ENCODE results near the gene PITPNM3.

The PITPNM3 gene

DNA sequence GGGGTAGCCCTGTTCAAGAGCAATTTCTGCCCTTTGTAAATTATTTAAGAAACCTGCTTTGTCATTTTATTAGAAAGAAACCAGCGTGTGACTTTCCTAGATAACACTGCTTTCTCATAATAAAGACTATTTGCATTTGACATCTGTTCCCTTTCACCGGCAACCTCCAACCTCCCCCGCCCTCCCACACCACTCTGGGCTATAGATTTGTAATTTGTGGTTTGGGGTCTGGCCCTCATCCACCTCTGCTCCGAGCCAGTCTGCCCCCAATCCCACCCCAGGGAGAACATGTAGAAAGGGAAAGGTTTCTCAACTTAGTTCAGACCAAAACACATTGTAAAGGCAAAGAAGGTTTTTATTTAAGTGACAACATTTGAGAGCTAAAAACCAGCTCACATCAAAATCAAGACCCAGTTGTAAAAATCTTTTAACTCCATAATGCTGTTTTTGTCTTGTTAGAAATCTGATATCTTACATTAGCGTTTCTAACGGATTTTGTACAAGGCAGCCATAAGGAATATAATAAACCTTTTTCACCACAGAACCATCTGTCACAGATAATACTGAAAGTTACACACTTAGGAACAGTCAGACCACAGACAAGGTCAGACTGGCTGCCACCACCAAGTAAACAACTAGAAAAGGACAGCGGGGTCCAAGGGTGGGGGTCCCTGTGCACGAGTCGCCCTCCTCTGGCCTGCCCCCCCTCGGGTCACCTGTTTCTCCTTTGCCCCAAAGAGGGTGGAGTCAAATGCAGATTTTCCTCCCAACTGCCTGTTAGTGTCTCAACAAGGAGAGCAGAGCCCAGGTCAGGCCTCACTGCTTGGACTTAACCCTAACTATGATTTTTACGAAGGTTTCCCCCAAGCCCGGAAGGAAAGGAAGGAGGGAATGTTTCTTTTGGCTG, 105.2 kb downstream of the PITPNM3 start:
- no peak for ATAC-seq (replicated peaks)
- Mint-ChIP-seq H3K27me3 (no peaks in the 10 kb centered on the region), H3K4me1 (peaks cover 23 to 43% of the 10 kb centered on the region in 2 donors), H3K9me3 (no peaks in the 10 kb centered on the region), H3K36me3 (no peaks in the 10 kb centered on the region), H3K4me3 (no peak overlapping the region), H3K27ac (no peak overlapping the region)
- no peak for DNase-seq

DNA sequence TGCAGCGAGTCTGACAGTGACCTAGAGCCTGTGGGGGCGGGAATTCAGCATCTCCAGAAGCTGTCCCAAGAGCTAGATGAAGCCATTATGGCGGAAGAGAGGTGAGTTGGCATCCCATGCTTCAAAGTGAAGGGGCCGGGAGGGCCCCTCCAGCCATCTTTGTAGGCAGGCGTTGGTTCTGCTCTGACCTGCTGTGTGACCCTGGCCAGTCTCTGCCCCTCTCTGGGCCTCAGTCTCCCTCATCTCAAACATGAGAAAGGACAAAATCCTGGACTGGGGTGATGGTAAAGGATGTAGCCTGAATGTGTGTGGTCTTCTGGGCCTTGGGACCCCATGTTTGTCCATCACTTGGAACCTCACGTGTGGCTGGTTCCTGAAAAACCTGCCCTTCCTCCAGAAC, 107.0 kb downstream of the PITPNM3 start:
- H3K27ac Mint-ChIP-seq, result no peak overlapping the region
- DNase-seq, result no peak
- H3K4me3 Mint-ChIP-seq, result no peak overlapping the region
- ATAC-seq (replicated peaks), result no peak
- peaks cover 0 to under 1% of the 10 kb centered on the region in 2 donors for H3K36me3 Mint-ChIP-seq
- H3K9me3 Mint-ChIP-seq, result no peaks in the 10 kb centered on the region
- H3K4me1 Mint-ChIP-seq, result peaks cover 21 to 45% of the 10 kb centered on the region in 2 donors
- no peaks in the 10 kb centered on the region for H3K27me3 Mint-ChIP-seq

- ATAC-seq (replicated peaks) (no peak), DNase-seq (no peak)
- H3K4me3 Mint-ChIP-seq, result no peak overlapping the region
- H3K9me3 Mint-ChIP-seq, result no peaks in the 10 kb centered on the region
- peaks cover 0 to 1% of the 10 kb centered on the region in 2 donors for H3K36me3 Mint-ChIP-seq
- H3K27me3 Mint-ChIP-seq, result no peaks in the 10 kb centered on the region
- no peak overlapping the region for H3K27ac Mint-ChIP-seq
- H3K4me1 Mint-ChIP-seq, result peaks cover 19 to 40% of the 10 kb centered on the region in 2 donors
Measured at GRCh38 chr17:6448473-6448872, 107.9 kb downstream of the PITPNM3 start.

DNA sequence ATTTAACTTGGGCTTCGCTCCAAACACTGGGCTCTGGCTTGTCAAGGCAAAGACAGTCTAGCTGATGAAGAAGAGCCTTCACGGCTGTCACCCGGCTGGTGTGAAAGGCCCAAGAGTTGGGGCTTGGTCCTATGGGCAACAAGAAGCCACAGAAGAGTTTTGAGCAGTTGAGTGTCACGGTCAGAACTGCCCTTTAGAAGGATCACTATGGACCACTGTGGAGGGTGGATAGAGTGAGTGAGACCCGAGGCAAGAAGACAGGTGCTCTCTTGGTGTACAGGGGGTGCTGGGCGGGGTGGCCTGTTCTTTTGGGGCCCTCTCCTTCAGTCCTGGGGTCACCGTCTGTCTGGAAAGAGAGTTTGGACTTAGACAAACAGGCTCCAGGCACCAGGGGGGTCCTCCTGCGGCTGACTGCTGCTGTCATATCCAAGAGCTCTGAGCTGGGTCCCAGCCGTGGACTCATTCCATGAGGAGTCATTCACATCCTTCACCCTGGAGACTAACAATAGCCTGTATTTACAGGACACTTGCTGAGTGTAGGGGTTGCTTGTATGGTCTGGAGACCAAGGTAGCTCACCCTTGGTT, 109.7 kb downstream of the PITPNM3 start:
- Mint-ChIP-seq H3K36me3 (peaks cover 0 to 1% of the 10 kb centered on the region in 2 donors), H3K4me1 (peaks cover 14 to 23% of the 10 kb centered on the region in 2 donors), H3K4me3 (no peak overlapping the region), H3K27me3 (no peaks in the 10 kb centered on the region), H3K9me3 (no peaks in the 10 kb centered on the region), H3K27ac (no peak overlapping the region)
- ATAC-seq (replicated peaks) (no peak), DNase-seq (no peak)

- peaks cover under 1 to 6% of the 10 kb centered on the region in 2 donors for H3K27me3 Mint-ChIP-seq
- no peak for DNase-seq
- no peak for ATAC-seq (replicated peaks)
- peaks cover 0 to 1% of the 10 kb centered on the region in 2 donors for H3K36me3 Mint-ChIP-seq
- peaks cover 6% of the 10 kb centered on the region in 2 donors for H3K4me1 Mint-ChIP-seq
- H3K9me3 Mint-ChIP-seq, result no peaks in the 10 kb centered on the region
- peak overlapping the region; percentile 93 for H3K27ac Mint-ChIP-seq
- H3K4me3 Mint-ChIP-seq, result peak overlapping the region; percentile 89
Measured at GRCh38 chr17:6444571-6445335, 111.6 kb downstream of the PITPNM3 start.

- Mint-ChIP-seq H3K36me3 (peaks cover 0 to 1% of the 10 kb centered on the region in 2 donors), H3K27ac (peak within 1 kb of the TSS; percentile 93), H3K4me3 (peak within 1 kb of the TSS; percentile 89), H3K4me1 (peaks cover 6% of the 10 kb centered on the region in 2 donors), H3K27me3 (peaks cover 9 to 13% of the 10 kb centered on the region in 2 donors), H3K9me3 (no peaks in the 10 kb centered on the region)
- ATAC-seq (replicated peaks) (peak; percentile 93 to 95), DNase-seq (peak; percentile 90)
Measured at GRCh38 chr17:6443692-6444570, 112.4 kb downstream of the PITPNM3 start, which contains the start of gene PIMREG. TSS of gene PIMREG (plus strand) at chr17:6444455. CDS start at chr17:6445111, 656 bp downstream.

DNA sequence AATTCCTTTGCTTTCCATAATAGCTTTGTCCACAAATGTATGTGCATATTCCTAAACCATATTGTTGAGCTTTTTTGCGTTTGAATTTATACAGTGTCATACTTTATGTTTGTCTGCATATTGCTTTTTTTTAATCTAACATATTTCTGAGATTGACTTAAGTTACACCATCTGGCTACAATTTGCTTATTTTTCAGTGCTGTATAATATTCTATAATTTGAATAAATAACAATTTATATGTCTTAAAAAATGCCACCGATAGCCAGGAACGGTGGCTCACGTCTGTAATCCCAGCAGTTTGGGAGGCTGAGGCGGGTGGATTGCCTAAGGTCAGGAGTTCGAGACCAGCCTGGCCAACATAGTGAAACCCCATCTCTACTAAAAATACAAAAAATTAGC, 113.6 kb downstream of the PITPNM3 start:
- ATAC-seq (replicated peaks) (no peak), DNase-seq (no peak)
- Mint-ChIP-seq H3K27me3 (peaks cover 12 to 13% of the 10 kb centered on the region in 2 donors), H3K4me3 (peak overlapping the region in 1 of 2 donors; percentile 89), H3K9me3 (no peaks in the 10 kb centered on the region), H3K36me3 (peaks cover 0 to 1% of the 10 kb centered on the region in 2 donors), H3K27ac (no peak overlapping the region), H3K4me1 (peaks cover 6% of the 10 kb centered on the region in 2 donors)

DNA sequence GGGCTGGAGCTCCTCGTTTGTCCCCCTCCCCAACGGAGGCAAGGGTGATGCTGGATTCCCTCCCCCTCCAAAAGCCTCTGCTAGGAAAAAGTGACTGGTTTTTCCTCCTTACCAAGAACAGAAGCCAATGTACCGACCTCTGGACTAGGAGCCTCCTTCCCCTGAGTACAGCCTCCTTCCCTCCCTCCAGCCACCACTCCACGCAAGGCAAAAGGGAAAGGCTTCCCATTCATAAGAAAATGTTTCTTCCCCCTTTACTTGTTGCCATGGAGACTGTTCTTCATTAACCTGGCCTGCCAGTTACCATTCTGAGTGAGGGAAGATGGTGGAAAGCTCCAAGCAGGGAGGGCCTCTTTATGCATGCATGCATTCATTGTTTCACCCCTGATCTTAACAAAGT, 116.4 kb downstream of the PITPNM3 start:
- DNase-seq (no peak), ATAC-seq (replicated peaks) (no peak)
- H3K4me1 Mint-ChIP-seq, result peaks cover 6 to 8% of the 10 kb centered on the region in 2 donors
- peaks cover 27% of the 10 kb centered on the region in 2 donors for H3K27me3 Mint-ChIP-seq
- no peaks in the 10 kb centered on the region for H3K9me3 Mint-ChIP-seq
- H3K27ac Mint-ChIP-seq, result no peak overlapping the region
- no peak overlapping the region for H3K4me3 Mint-ChIP-seq
- peaks cover 0 to 1% of the 10 kb centered on the region in 2 donors for H3K36me3 Mint-ChIP-seq

GRCh38 chr17:6437956-6438355, 118.4 kb downstream of the PITPNM3 start:
- H3K4me1 Mint-ChIP-seq, result peaks cover 0 to 2% of the 10 kb centered on the region in 2 donors
- no peak overlapping the region for H3K4me3 Mint-ChIP-seq
- ATAC-seq (replicated peaks), result no peak
- H3K36me3 Mint-ChIP-seq, result no peaks in the 10 kb centered on the region
- peaks cover 35 to 37% of the 10 kb centered on the region in 2 donors for H3K27me3 Mint-ChIP-seq
- H3K27ac Mint-ChIP-seq, result no peak overlapping the region
- no peaks in the 10 kb centered on the region for H3K9me3 Mint-ChIP-seq
- DNase-seq, result no peak

DNA sequence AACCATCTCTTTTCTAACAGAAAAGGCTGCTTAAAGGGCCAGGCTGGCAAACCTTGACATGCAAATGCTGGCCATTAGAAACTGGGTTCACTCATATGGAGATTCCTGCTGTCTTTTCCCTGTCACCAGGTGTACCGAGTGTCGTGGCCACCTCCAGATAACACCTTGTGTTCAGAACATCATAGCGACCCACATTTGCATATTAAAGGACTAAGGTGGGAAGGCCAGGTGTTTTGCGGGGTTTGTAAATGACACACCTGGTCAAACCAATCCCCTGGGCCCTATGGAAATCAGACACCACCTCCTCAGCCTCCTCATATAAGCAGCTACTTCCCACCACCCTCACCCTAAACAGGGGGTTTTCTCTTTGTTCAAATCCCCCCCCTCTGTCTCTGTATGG, 118.9 kb downstream of the PITPNM3 start:
- H3K27ac Mint-ChIP-seq, result no peak overlapping the region
- no peaks in the 10 kb centered on the region for H3K9me3 Mint-ChIP-seq
- DNase-seq (no peak), ATAC-seq (replicated peaks) (no peak)
- H3K4me3 Mint-ChIP-seq, result no peak overlapping the region
- H3K36me3 Mint-ChIP-seq, result no peaks in the 10 kb centered on the region
- peaks cover 0 to 2% of the 10 kb centered on the region in 2 donors for H3K4me1 Mint-ChIP-seq
- peaks cover 35 to 39% of the 10 kb centered on the region in 2 donors for H3K27me3 Mint-ChIP-seq

DNA sequence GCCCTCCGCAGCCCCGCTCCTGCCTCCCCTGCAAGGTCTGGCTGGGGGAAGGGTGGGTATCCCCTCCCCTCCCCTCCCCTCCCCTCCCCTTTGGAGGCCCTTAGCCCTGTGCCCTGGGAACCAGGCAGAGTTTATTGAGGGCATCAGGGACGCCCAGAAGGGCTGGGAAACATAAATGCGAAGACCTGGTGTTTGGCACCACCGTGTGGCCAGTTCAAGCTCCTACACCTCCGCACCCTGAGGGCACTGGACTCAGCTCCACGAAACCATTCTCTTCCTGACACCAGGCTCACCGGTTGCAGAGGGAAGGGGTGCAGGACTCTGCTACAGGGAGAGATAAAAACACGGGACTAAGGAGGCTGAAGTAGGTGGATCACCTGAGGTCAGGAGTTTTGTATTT, 120.4 kb downstream of the PITPNM3 start:
- H3K27me3 Mint-ChIP-seq, result peaks cover 39 to 43% of the 10 kb centered on the region in 2 donors
- no peak overlapping the region for H3K27ac Mint-ChIP-seq
- peaks cover 4 to 7% of the 10 kb centered on the region in 2 donors for H3K9me3 Mint-ChIP-seq
- peaks cover 0 to 2% of the 10 kb centered on the region in 2 donors for H3K4me1 Mint-ChIP-seq
- peak; percentile 35 for DNase-seq
- no peak overlapping the region for H3K4me3 Mint-ChIP-seq
- ATAC-seq (replicated peaks), result peak; percentile 94 to 99
- peaks cover 0 to 6% of the 10 kb centered on the region in 2 donors for H3K36me3 Mint-ChIP-seq

DNA sequence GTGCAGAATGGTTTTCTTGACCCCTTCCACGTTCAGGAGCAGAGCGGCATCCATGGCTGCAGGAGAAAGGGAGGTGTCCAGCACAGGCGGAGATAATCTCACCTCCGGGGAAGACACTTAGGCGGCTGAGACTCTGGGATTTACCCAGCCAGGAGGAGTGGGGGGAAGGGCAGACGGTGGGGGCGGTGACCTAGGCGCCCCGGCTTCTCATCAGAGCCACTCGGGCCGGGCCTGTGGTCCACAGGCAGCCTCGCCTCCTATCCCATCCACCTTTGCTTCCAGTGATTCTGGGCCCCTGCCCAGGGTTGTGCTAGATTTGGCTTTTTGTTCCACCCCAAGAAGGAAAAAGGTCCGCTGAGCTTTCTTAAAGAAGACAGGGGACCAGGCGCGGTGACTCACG, 121.3 kb downstream of the PITPNM3 start, which contains the start of gene AIPL1:
TSS of gene AIPL1 (minus strand) at position 71 of the 400 bp plus-strand sequence. CDS start at position 54, 17 bp downstream.
- no peak within 1 kb of the TSS for H3K4me3 Mint-ChIP-seq
- H3K4me1 Mint-ChIP-seq, result peaks cover 0 to 2% of the 10 kb centered on the region in 2 donors
- ATAC-seq (replicated peaks) (no peak), DNase-seq (no peak)
- H3K27me3 Mint-ChIP-seq, result peaks cover 39 to 40% of the 10 kb centered on the region in 2 donors
- peaks cover 2 to 6% of the 10 kb centered on the region in 2 donors for H3K36me3 Mint-ChIP-seq
- H3K9me3 Mint-ChIP-seq, result peaks cover 4 to 7% of the 10 kb centered on the region in 2 donors
- no peak within 1 kb of the TSS for H3K27ac Mint-ChIP-seq

GRCh38 chr17:6430769-6431168, 125.6 kb downstream of the PITPNM3 start:
- Mint-ChIP-seq H3K4me1 (peaks cover 7 to 16% of the 10 kb centered on the region in 2 donors), H3K27ac (no peak overlapping the region), H3K4me3 (no peak overlapping the region), H3K36me3 (peaks cover 7 to 8% of the 10 kb centered on the region in 2 donors), H3K9me3 (peaks cover 4 to 11% of the 10 kb centered on the region in 2 donors), H3K27me3 (peaks cover 17 to 22% of the 10 kb centered on the region in 2 donors)
- DNase-seq (no peak), ATAC-seq (replicated peaks) (no peak)
